GM18909 (cell line): ENCODE measurements around the gene YTHDC1.
"Not testable (repeated sequence)": the region's sequence is repeated elsewhere in the genome, so short reads cannot be mapped to it uniquely, and the experiment has no call there.

Experiments used
- ATAC-seq: cut with Tn5 transposase; IDR thresholded peaks from one replicate; pipeline ENCODE4 v1.9.1; 2021; ENCODE audit warnings: mild to moderate bottlenecking; ENCODE audit not compliant: unreplicated experiment, poor library complexity

Gene YTHDC1

DNA sequence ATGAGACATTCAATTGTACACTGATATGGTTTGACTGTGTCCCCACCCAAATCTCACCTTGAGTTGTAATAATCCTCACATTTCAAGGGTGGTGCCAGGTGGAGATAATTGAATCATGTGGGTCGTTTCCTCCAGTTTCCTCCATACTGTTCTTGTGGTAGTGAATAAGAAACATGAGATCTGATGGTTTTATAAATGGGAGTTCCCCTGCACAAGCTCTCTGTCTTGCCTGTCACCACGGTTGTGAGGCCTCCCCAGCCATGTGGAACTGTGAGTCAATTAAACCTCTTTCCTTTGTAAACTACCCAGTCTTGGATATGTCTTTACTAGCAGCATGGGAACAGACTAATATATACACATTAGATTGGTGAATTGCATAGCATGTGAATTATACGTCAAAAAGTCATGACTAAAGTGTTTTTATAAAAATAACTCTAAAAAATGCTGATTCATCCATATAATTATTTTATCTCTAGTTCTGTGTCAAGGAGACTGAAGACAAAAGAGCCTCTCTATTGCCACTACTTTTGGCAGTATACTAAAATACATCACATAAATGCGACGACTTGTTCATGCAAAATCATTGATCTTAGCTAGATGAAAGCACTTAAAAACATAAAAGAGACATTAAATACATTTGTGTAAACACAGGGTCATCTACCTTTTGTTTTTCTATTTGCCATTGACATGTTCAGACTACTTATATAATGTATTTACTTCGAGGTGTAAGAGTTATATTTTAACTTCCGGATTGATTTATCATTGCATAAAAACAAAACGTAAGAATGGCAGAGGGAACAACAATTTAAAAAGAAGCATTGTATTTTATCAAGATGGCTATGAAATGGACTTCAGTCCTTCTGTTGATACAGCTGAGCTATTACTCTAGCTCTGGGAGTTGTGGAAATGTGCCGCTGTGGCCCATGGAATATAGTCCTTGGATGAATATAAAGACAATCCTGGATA is 50.1 kb downstream of the YTHDC1 start:
- no peak for ATAC-seq

DNA sequence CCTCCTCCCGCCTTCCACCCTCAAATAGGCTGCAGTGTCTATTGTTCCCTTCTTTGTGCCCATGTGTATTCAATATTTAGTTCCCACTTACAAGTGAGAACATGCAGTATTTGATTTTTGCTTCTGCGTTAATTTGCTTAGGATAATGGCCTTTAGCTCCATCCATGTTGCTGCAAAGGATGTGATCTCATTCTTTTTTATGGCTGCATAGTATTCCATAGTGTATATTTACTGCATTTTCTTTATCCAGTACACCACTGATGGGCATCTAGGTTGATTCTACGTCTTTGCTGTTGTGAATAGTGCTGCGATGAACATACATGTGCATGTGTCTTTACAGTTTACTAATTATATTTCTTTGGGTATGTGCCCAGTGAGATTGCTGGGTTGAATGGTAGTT is 52.8 kb downstream of the YTHDC1 start:
- ATAC-seq, result no peak

- no peak for ATAC-seq
Observed at GRCh38 chr4:68291256-68291655, 58.6 kb downstream of the YTHDC1 start.

GRCh38 chr4:68288393-68288740 is 61.5 kb downstream of the YTHDC1 start:
- ATAC-seq, result no peak

DNA sequence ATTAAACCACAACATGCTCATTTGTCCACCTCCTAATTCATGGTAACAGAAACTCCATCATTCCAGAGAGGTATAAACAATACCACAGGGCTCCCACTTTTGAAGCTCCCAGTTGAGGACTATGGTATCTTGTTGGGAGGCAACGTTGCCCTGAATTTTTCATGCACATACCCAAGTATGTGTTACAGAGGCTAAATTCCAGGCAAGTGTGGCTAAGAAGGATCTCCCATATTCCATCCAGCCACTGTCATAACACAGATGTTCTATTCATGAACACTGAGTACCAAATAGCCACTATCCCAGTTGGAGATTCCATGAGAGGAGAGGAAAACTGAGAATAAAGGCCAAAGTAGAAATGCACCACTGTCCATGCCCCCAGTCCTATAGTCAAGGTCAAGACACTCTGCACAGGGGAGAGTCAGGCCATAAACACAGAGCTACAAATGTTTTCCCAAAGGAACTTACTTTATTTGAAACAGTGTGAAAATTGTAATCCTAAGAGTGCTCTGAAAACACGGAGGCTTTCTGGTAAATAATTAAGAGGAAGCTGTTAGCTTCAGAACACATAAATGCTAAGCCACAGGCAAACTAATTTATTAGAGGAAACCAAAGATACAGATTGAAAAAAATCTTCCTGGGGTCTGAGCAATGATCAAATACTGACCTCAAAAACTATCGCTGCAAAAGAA is 62.0 kb downstream of the YTHDC1 start:
- no peak for ATAC-seq

DNA sequence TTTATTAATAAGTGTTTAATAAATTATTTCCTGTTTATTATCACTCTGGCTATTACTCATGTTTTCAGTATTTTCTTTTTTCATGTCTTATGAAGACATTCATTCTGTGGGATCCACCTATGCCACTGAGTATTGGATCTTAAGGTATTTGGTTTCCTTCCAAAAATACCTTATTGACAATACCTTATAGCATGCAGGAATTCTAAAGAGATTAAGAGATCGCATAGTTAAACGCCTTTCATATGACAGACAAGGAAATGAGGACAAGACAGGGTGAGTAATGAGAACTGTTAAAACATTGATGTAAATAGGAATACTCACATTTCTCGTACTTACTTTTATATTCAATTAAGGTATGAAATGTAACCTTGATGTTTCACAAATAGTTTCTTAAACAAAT is 66.2 kb downstream of the YTHDC1 start:
- ATAC-seq, result no peak

DNA sequence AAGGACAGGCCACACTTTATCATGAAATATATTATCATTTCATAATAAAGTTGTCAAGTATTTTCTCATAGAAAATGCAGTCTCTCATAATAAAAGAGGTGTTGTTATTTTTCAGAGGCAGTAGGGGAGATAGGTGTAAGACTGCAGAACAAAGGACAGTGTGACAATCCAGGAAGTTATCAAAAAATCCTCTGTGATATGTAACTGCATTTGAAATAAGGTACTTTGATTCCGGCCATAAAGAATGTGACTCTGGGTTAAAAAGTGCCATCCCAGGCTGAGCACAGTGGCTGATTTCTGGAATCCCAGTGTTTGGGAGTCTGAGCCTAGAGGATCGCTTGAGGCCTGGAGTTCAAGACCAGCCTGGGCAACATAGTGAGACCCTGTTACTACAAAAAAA is 66.8 kb downstream of the YTHDC1 start:
- ATAC-seq, result no peak

DNA sequence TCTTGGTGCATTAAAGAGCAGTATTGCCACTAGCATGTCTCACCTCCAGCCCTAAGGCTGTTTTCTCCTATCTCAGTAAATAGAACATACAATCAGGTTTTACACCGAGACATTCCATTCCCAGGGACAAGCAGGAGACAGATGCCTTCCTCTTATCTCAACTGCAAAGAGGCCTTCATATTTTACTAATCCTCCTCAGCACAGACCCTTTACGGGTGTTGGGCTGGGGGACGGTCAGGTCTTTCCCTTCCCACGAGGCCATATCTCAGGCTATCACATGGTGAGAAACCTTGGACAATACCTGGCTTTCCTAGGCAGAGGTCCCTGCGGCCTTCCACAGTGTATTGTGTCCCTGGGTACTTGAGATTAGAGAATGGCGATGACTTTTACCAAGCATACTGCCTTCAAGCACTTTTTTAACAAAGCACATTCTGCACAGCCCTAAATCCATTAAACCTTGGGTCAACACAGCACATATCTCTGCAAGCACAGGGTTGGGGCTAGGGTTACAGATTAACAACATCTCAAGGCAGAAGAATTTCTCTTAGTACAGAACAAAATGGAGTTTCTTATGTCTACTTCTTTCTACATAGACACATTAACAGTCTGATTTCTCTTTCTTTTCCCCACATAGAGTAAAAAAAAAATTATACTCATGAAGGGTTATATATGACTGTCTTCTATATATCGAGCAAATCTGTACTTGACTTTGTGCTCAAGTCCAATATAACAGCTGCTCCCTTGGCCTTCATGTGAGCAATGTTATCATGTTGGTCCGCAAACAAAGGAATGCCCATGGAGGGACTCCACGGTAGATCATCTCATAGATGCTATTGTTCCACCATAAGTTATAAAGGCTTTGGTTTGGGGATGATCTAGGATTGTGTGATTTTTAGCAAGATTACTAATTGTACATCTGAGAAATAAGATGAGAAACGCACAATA is 67.8 kb downstream of the YTHDC1 start:
- not testable (repeated sequence) for ATAC-seq

DNA sequence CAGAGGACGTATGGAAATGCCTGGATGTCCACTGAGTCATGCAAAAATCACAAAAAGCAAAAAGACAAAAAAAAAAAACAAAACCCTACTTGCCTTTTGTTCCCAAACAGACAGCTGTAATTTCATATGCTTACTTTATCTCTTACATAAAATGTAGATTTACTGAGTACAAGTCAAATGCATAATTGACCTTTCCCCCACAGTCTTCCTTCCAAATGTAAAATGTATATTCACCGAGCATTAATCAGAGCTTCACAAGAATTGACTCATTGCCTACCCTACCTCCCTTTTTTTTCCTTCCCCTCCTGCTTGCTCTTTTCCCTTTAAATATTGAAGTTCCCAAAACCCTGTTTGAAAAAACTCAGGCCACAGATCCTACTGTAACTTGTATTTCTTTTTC is 71.9 kb downstream of the YTHDC1 start:
- no peak for ATAC-seq

GRCh38 chr4:68277627-68278026 is 72.3 kb downstream of the YTHDC1 start:
- no peak for ATAC-seq

- no peak for ATAC-seq
Observed at GRCh38 chr4:68272860-68273259, 77.0 kb downstream of the YTHDC1 start.

- peak; percentile 48 for ATAC-seq
Observed at GRCh38 chr4:68272380-68272779, 77.5 kb downstream of the YTHDC1 start.

GRCh38 chr4:68271851-68272357 is 78.0 kb downstream of the YTHDC1 start:
- ATAC-seq, result peak; percentile 75

GRCh38 chr4:68267433-68267944 is 82.4 kb downstream of the YTHDC1 start:
- ATAC-seq, result no peak

DNA sequence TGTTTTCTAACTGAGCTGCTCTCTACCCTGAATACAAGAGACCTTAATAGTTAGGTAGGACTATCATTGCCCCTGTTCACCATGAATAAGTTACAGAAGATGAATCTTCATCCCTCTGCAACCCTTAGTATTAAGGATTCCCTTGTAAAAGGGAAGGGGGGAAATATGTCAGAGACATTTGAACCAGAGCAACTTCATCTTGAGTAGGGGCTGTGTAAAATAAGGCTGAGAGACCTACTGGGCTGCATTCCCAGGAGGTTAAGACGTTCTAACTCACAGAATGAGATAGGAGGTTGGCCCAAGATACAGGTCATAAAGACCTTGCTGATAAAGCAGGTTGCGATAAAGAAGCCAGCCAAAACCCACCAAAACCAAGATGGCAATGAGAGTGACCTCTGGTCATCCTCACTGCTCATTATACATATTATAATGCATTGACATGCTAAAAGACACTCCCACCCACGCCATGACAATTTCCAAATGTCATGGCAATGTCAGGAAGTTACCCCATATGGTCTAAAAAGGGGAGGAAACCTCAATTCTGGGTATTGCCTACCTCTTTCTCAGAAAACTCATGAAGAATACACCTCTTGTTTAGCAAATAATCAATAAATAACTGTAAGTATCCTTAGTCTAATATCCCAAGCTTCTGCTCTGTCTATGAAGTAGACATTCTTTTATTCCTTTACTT is 84.9 kb downstream of the YTHDC1 start:
- no peak for ATAC-seq
